Keratinocyte (primary cell): Measurements from ENCODE around the gene COPZ2. TPM values are rescaled to one million over a fixed set of nuclear protein-coding genes. Genes with fewer than 3 reads are reported as not detected.

ENCODE experiments used
- DNase-seq: peaks from one replicate; pipeline ENCODE4 v3.0.0-alpha.2; 2011; ENCODE audit warnings: low read depth, missing footprints, low spot score
- FAIRE-seq: peaks from 2 replicates; lab custom pipeline; 2011; peaks lifted over from hg19 to GRCh38; lab: Jason Lieb, UNC
- H2AFZ ChIP-seq: 2 replicates; pipeline ENCODE4 v1.6.0; 2012; ENCODE audit warnings: low read length, control low read depth, inconsistent platforms; ENCODE audit not compliant: control insufficient read depth
- H3K27ac ChIP-seq: 2 replicates; pipeline ENCODE4 v1.5.1; 2011; ENCODE audit warnings: low read length; ENCODE audit not compliant: control insufficient read depth, insufficient read depth
- H3K27me3 ChIP-seq: 3 replicates; pipeline ENCODE4 v1.6.0; 2011; ENCODE audit warnings: low read length; ENCODE audit not compliant: control insufficient read depth, insufficient read depth; ENCODE audit errors: extremely low read depth
- H3K36me3 ChIP-seq, 2 experiments: 2 replicates in 1 of 2; 3 replicates in 1 of 2; pipeline ENCODE4 v1.5.1; 2011; ENCODE audit warnings: low read length in 2 of 2, mild to moderate bottlenecking in 1 of 2; ENCODE audit not compliant: control insufficient read depth in 2 of 2, insufficient read depth in 2 of 2; ENCODE audit errors: extremely low read depth in 1 of 2
- H3K4me1 ChIP-seq: 3 replicates; pipeline ENCODE4 v1.5.1; 2011; ENCODE audit warnings: low read length; ENCODE audit not compliant: control insufficient read depth, insufficient read depth; ENCODE audit errors: extremely low read depth
- H3K4me2 ChIP-seq: 3 replicates; pipeline ENCODE4 v1.6.0; 2011; ENCODE audit warnings: low read depth, low read length; ENCODE audit not compliant: control insufficient read depth, insufficient read depth; ENCODE audit errors: extremely low read depth
- H3K4me3 ChIP-seq, 3 experiments: fragments of 200-600 bp in 1 of 3; sonication (generic) in 1 of 3; 2 replicates in 2 of 3; 3 replicates in 1 of 3; pipeline ENCODE4 v1.5.1; 2011 to 2016; ENCODE audit warnings: low read length in 3 of 3, mild to moderate bottlenecking in 3 of 3, control low read depth in 2 of 3, inconsistent platforms in 1 of 3, low read depth in 1 of 3, mixed read lengths in 1 of 3, mixed run types in 1 of 3, moderate library complexity in 1 of 3; ENCODE audit not compliant: control insufficient read depth in 2 of 3, insufficient read depth in 2 of 3; ENCODE audit errors: extremely low read depth in 1 of 3
- H3K79me2 ChIP-seq: 2 replicates; pipeline ENCODE4 v1.6.0; 2012; ENCODE audit warnings: low read length; ENCODE audit not compliant: control insufficient read depth, insufficient read depth
- H3K9ac ChIP-seq: 3 replicates; pipeline ENCODE4 v1.6.0; 2011; ENCODE audit warnings: low read length; ENCODE audit not compliant: control insufficient read depth, insufficient read depth; ENCODE audit errors: extremely low read depth
- H3K9me1 ChIP-seq: 3 replicates; pipeline ENCODE4 v1.6.0; 2011; ENCODE audit warnings: low read length; ENCODE audit not compliant: control insufficient read depth, insufficient read depth; ENCODE audit errors: extremely low read depth
- H3K9me3 ChIP-seq: 2 replicates; pipeline ENCODE4 v1.5.1; 2012; ENCODE audit warnings: low read depth, low read length; ENCODE audit not compliant: control insufficient read depth
- H4K20me1 ChIP-seq: 3 replicates; pipeline ENCODE4 v1.6.0; 2011; ENCODE audit warnings: low read length; ENCODE audit not compliant: control insufficient read depth, insufficient read depth; ENCODE audit errors: extremely low read depth
- CTCF ChIP-seq, 3 experiments: IDR thresholded peaks in 1 of 3; conservative IDR thresholded peaks in 1 of 3; optimal IDR thresholded peaks in 1 of 3; 2 replicates in 2 of 3; 3 replicates in 1 of 3; pipeline versions ENCODE3 to v1.5.1; 2011; ENCODE audit warnings: low read length in 3 of 3, mild to moderate bottlenecking in 3 of 3, moderate library complexity in 2 of 3, control low read depth in 1 of 3, inconsistent platforms in 1 of 3; ENCODE audit not compliant: insufficient read depth in 2 of 3; ENCODE audit errors: extremely low read depth in 1 of 3
- EZH2 ChIP-seq: IDR thresholded peaks from one replicate; pipeline ENCODE4 v1.6.1; 2012; ENCODE audit warnings: inconsistent platforms, mild to moderate bottlenecking, low read length, moderate library complexity
- dilution Hi-C: fragments of 300-500 bp; cut with MboI; formaldehyde crosslinking; loops from one replicate; pipeline ENCODE4 v1.7.0; 2020; ENCODE audit warnings: low sequenced_read_pairs; ENCODE audit not compliant: extremely low pct_ligation_motif_present
- polyA plus RNA-seq, 5 experiments: library from polyadenylated mRNA; depleted of rRNA in 3 of 5; stranded (reverse) in 3 of 5; stranded (forward) in 1 of 5; unstranded in 1 of 5; fragments of >200 nt; gene quantifications; 1 replicate in 1 of 5; 2 replicates in 3 of 5; 3 replicates in 1 of 5; pipeline versions ENCODE4 v1.2.1 to v1.2.3, GENCODE V29; 2011 to 2012; ENCODE audit warnings: missing spikeins in 2 of 5, low read depth in 1 of 5, low replicate concordance in 1 of 5

The COPZ2 gene
- polyA plus RNA-seq, 1 donor (not counting 4 experiments of a cell fraction or from before 2014, with no cell fraction given) = 11.1 TPM

GRCh38 chr17:48064638-48065037 lies 27.0 kb upstream of the COPZ2 start:
- Histone ChIP-seq H3K9ac (no peak overlapping the region), H3K9me3 (no peaks in the 10 kb centered on the region), H3K79me2 (peaks cover 7% of the 10 kb centered on the region), H3K27me3 (no peaks in the 10 kb centered on the region), H2AFZ (no peak overlapping the region), H3K4me3 (no peak overlapping the region), H3K27ac (peak overlapping the region; percentile 62), H3K36me3 (peaks cover 26 to 49% of the 10 kb centered on the region in 2 experiments), H3K4me1 (peaks cover 16% of the 10 kb centered on the region), H3K9me1 (no peaks in the 10 kb centered on the region), H3K4me2 (no peak overlapping the region), H4K20me1 (peaks cover 6% of the 10 kb centered on the region)
- DNase-seq (no peak), FAIRE-seq (no peak)
- dilution Hi-C loops = no loop called here
- TF ChIP-seq CTCF (optimal IDR thresholded peaks at IDR 0.05 in 1 of 3, IDR thresholded peaks at IDR 0.05 in 1 of 3, conservative IDR thresholded peaks at IDR 0.05 in 1 of 3; ENCODE audit: extremely low read depth in 1 of 3, insufficient read depth in 2 of 3, low read length in 3 of 3) (no peak), EZH2 (no peak)

- H3K36me3 ChIP-seq = peaks cover 46 to 62% of the 10 kb centered on the region in 2 experiments
- H3K9me1 ChIP-seq = peaks cover 2% of the 10 kb centered on the region
- no peaks in the 10 kb centered on the region for H3K9me3 ChIP-seq
- no peak overlapping the region for H3K9ac ChIP-seq
- no peak overlapping the region for H3K27ac ChIP-seq
- dilution Hi-C loops = no loop called here
- H2AFZ ChIP-seq = no peak overlapping the region
- H3K79me2 ChIP-seq = peaks cover 27% of the 10 kb centered on the region
- no peak overlapping the region for H3K4me3 ChIP-seq
- FAIRE-seq (no peak), DNase-seq (no peak)
- H3K4me1 ChIP-seq = peaks cover 5% of the 10 kb centered on the region
- TF ChIP-seq CTCF (optimal IDR thresholded peaks at IDR 0.05 in 1 of 3, IDR thresholded peaks at IDR 0.05 in 1 of 3, conservative IDR thresholded peaks at IDR 0.05 in 1 of 3; ENCODE audit: extremely low read depth in 1 of 3, insufficient read depth in 2 of 3, low read length in 3 of 3) (no peak), EZH2 (no peak)
- peaks cover 6% of the 10 kb centered on the region for H4K20me1 ChIP-seq
- H3K27me3 ChIP-seq = no peaks in the 10 kb centered on the region
- no peak overlapping the region for H3K4me2 ChIP-seq
Observed at GRCh38 chr17:48062273-48062672, 24.7 kb upstream of the COPZ2 start.
